Mesenchymal stem cell (in vitro differentiated cells and primary cell): Measurements from ENCODE around the gene RCOR3. TPM values are rescaled to one million over a fixed set of nuclear protein-coding genes. Genes with fewer than 3 reads are reported as not detected.

Experiments used
- DNase-seq: peaks from one replicate; pipeline ENCODE4 v3.0.0-alpha.2; 2013
- H2AFZ ChIP-seq: one replicate; pipeline ENCODE4 v1.6.1; 2013; ENCODE audit warnings: low read depth, mild to moderate bottlenecking, control low read depth, inconsistent platforms, low read length, moderate library complexity
- H2AK5ac ChIP-seq: 2 replicates; pipeline ENCODE4 v1.6.1; 2013; ENCODE audit warnings: low read length, moderate library complexity, mild to moderate bottlenecking, inconsistent platforms; ENCODE audit not compliant: severe bottlenecking
- H2BK120ac ChIP-seq: one replicate; pipeline ENCODE4 v1.6.1; 2013; ENCODE audit warnings: low read depth, mild to moderate bottlenecking, inconsistent platforms, low read length, moderate library complexity
- H2BK12ac ChIP-seq, 2 experiments: one replicate each; pipeline ENCODE4 v1.6.1; 2013; ENCODE audit warnings: inconsistent platforms in 2 of 2, low read length in 2 of 2, mild to moderate bottlenecking in 2 of 2, moderate library complexity in 2 of 2, control low read depth in 1 of 2
- H2BK15ac ChIP-seq: one replicate; pipeline ENCODE4 v1.6.1; 2013; ENCODE audit warnings: mild to moderate bottlenecking, low read depth, inconsistent platforms; ENCODE audit not compliant: poor library complexity, severe bottlenecking
- H2BK5ac ChIP-seq: 2 replicates; pipeline ENCODE4 v1.6.1; 2013; ENCODE audit warnings: low read depth, mild to moderate bottlenecking, low read length, control low read depth, inconsistent platforms; ENCODE audit not compliant: poor library complexity, severe bottlenecking
- H3K14ac ChIP-seq, 2 experiments: one replicate each; pipeline ENCODE4 v1.6.1; 2013; ENCODE audit warnings: inconsistent platforms in 2 of 2, low read length in 2 of 2, control low read depth in 1 of 2, mild to moderate bottlenecking in 1 of 2, moderate library complexity in 1 of 2
- H3K18ac ChIP-seq, 2 experiments: one replicate each; pipeline ENCODE4 v1.6.1; 2013; ENCODE audit warnings: inconsistent platforms in 2 of 2, low read length in 2 of 2, control low read depth in 1 of 2, low read depth in 1 of 2, mild to moderate bottlenecking in 1 of 2
- H3K23ac ChIP-seq, 2 experiments: one replicate each; pipeline ENCODE4 v1.6.1; 2013; ENCODE audit warnings: inconsistent platforms in 2 of 2, low read length in 2 of 2, mild to moderate bottlenecking in 2 of 2, moderate library complexity in 2 of 2, control low read depth in 1 of 2
- H3K27ac ChIP-seq: 2 replicates; pipeline ENCODE4 v1.5.1; 2013; ENCODE audit warnings: mild to moderate bottlenecking, moderate library complexity, low read length, control low read depth, inconsistent platforms; ENCODE audit not compliant: poor library complexity, severe bottlenecking
- H3K27me3 ChIP-seq, 2 experiments: 2 replicates each; pipeline versions ENCODE4 v1.6.1 to v1.7.0; 2013; ENCODE audit warnings: low read length in 2 of 2, mild to moderate bottlenecking in 2 of 2, moderate library complexity in 2 of 2, control low read depth in 1 of 2, inconsistent platforms in 1 of 2; ENCODE audit not compliant: control insufficient read depth in 1 of 2, insufficient read depth in 1 of 2
- H3K36me3 ChIP-seq, 2 experiments: 2 replicates each; pipeline versions ENCODE4 v1.6.1 to v1.7.0; 2013; ENCODE audit warnings: low read length in 2 of 2, control low read depth in 1 of 2, inconsistent platforms in 1 of 2, low read depth in 1 of 2, mild to moderate bottlenecking in 1 of 2; ENCODE audit not compliant: insufficient read depth in 2 of 2, control insufficient read depth in 1 of 2
- H3K4ac ChIP-seq, 2 experiments: one replicate each; pipeline ENCODE4 v1.6.1; 2013; ENCODE audit warnings: inconsistent platforms in 2 of 2, low read length in 2 of 2, mild to moderate bottlenecking in 2 of 2, moderate library complexity in 2 of 2, control low read depth in 1 of 2, low read depth in 1 of 2
- H3K4me1 ChIP-seq: 2 replicates; pipeline ENCODE4 v1.6.1; 2013; ENCODE audit warnings: low read depth, low read length, control low read depth; ENCODE audit not compliant: control insufficient read depth, insufficient read depth
- H3K4me2 ChIP-seq: 2 replicates; pipeline ENCODE4 v1.6.1; 2013; ENCODE audit warnings: low read length, mild to moderate bottlenecking, inconsistent platforms; ENCODE audit not compliant: poor library complexity, severe bottlenecking
- H3K4me3 ChIP-seq, 2 experiments: 2 replicates each; pipeline versions ENCODE4 v1.5.1 to v1.7.0; 2013; ENCODE audit warnings: low read length in 2 of 2, mild to moderate bottlenecking in 2 of 2, control low read depth in 1 of 2, low read depth in 1 of 2; ENCODE audit not compliant: insufficient read depth in 1 of 2
- H3K79me1 ChIP-seq: replicated peaks from 2 replicates; pipeline ENCODE4 v1.6.1; 2013; ENCODE audit warnings: mild to moderate bottlenecking, control low read depth, low read length, inconsistent platforms; ENCODE audit not compliant: poor library complexity, severe bottlenecking
- H3K9ac ChIP-seq: 2 replicates; pipeline ENCODE4 v1.7.0; 2013; ENCODE audit warnings: mild to moderate bottlenecking, low read length, moderate library complexity
- H3K9me3 ChIP-seq: 2 replicates; pipeline ENCODE4 v1.7.0; 2013; ENCODE audit warnings: mild to moderate bottlenecking, low read length; ENCODE audit not compliant: control insufficient read depth
- H4K8ac ChIP-seq: one replicate; pipeline ENCODE4 v1.6.1; 2013; ENCODE audit warnings: inconsistent platforms, mild to moderate bottlenecking, low read length, moderate library complexity
- H4K91ac ChIP-seq: one replicate; pipeline ENCODE4 v1.6.1; 2013; ENCODE audit warnings: mild to moderate bottlenecking, low read length, inconsistent platforms
- WGBS: methylation state at CpG from one replicate; pipeline ENCODE4 v1.1.7; 2013; ENCODE audit warnings: mixed read lengths; 5-methylcytosine and 5-hydroxymethylcytosine counted together
- polyA plus RNA-seq, 2 experiments: library from polyadenylated mRNA; stranded (reverse); fragments of 200-250 nt; gene quantifications; one replicate each; pipeline ENCODE4 v1.2.3, GENCODE V29; 2013

Gene RCOR3
- 30.9 TPM for polyA plus RNA-seq (2013, experiment 1 of 2)
- 28.8 TPM for polyA plus RNA-seq (2013, experiment 2 of 2)

- peak within 1 kb of the TSS; percentile 100 for H3K18ac ChIP-seq
- H3K4me2 ChIP-seq = peak within 1 kb of the TSS; percentile 82
- H2BK12ac ChIP-seq = peak within 1 kb of the TSS in 1 of 2 experiments; percentile 75
- peak within 1 kb of the TSS; percentile 97 to 99 for H3K14ac ChIP-seq
- H3K9ac ChIP-seq = peak within 1 kb of the TSS; percentile 99
- peak within 1 kb of the TSS; percentile 100 for H2BK5ac ChIP-seq
- DNase-seq = peak; percentile 92
- H2BK120ac ChIP-seq = peak within 1 kb of the TSS; percentile 97
- H2BK15ac ChIP-seq = peak within 1 kb of the TSS; percentile 96
- peak within 1 kb of the TSS; percentile 57 for H2AK5ac ChIP-seq
- peaks cover 0 to 11% of the 10 kb centered on the region in 2 experiments for H3K36me3 ChIP-seq
- H3K23ac ChIP-seq = peak within 1 kb of the TSS in 1 of 2 experiments; percentile 99
- peaks cover 2% of the 10 kb centered on the region for H3K79me1 ChIP-seq
- H3K27me3 ChIP-seq = no peaks in the 10 kb centered on the region
- H3K9me3 ChIP-seq = no peaks in the 10 kb centered on the region
- WGBS = under 1% methylated on average over 48 of the region's 97 CpGs
- peak within 1 kb of the TSS; percentile 96 to 98 for H3K4ac ChIP-seq
- H2AFZ ChIP-seq = peak within 1 kb of the TSS; percentile 64
- peaks cover 3% of the 10 kb centered on the region for H3K4me1 ChIP-seq
- H4K8ac ChIP-seq = peak within 1 kb of the TSS; percentile 98
- H3K4me3 ChIP-seq = peak within 1 kb of the TSS; percentile 92 to 95
- H4K91ac ChIP-seq = peak within 1 kb of the TSS; percentile 100
- peak within 1 kb of the TSS; percentile 100 for H3K27ac ChIP-seq
These were observed at the start of gene RCOR3 for GRCh38 chr1:211258756-211259637. Gene RCOR3, plus strand, starts transcription at chr1:211259366. Its CDS starts 195 bp downstream, at chr1:211259561.

GRCh38 chr1:211210052-211210451 lies 49.1 kb upstream of the RCOR3 start:
- no peak for DNase-seq
- H2AFZ ChIP-seq = no peak overlapping the region
- no peak overlapping the region for H2BK120ac ChIP-seq
- WGBS = no CpG with 5 or more reads among the region's 5 CpGs
- no peak overlapping the region for H2BK15ac ChIP-seq
- H3K79me1 ChIP-seq = no peaks in the 10 kb centered on the region
- H3K14ac ChIP-seq = no peak overlapping the region
- H3K27me3 ChIP-seq = no peaks in the 10 kb centered on the region
- H3K18ac ChIP-seq = no peak overlapping the region
- no peak overlapping the region for H2BK12ac ChIP-seq
- H3K9me3 ChIP-seq = peaks cover 12% of the 10 kb centered on the region
- no peak overlapping the region for H3K27ac ChIP-seq
- no peak overlapping the region for H3K4me2 ChIP-seq
- H3K4me3 ChIP-seq = no peak overlapping the region
- no peak overlapping the region for H3K4ac ChIP-seq
- H3K4me1 ChIP-seq = no peaks in the 10 kb centered on the region
- no peak overlapping the region for H2BK5ac ChIP-seq
- H2AK5ac ChIP-seq = no peak overlapping the region
- no peak overlapping the region for H3K23ac ChIP-seq
- H3K9ac ChIP-seq = no peak overlapping the region
- H4K91ac ChIP-seq = no peak overlapping the region
- H3K36me3 ChIP-seq = no peaks in the 10 kb centered on the region
- no peak overlapping the region for H4K8ac ChIP-seq

GRCh38 chr1:211210965-211211364 lies 48.2 kb upstream of the RCOR3 start:
- H3K18ac ChIP-seq = no peak overlapping the region
- no peak overlapping the region for H3K23ac ChIP-seq
- no peak for DNase-seq
- H3K27ac ChIP-seq = no peak overlapping the region
- H3K4me2 ChIP-seq = no peak overlapping the region
- no peaks in the 10 kb centered on the region for H3K4me1 ChIP-seq
- H3K27me3 ChIP-seq = no peaks in the 10 kb centered on the region
- no peak overlapping the region for H3K9ac ChIP-seq
- H2AK5ac ChIP-seq = no peak overlapping the region
- H2BK15ac ChIP-seq = no peak overlapping the region
- no peaks in the 10 kb centered on the region for H3K36me3 ChIP-seq
- no peak overlapping the region for H2BK5ac ChIP-seq
- peaks cover 10% of the 10 kb centered on the region for H3K9me3 ChIP-seq
- no peak overlapping the region for H3K14ac ChIP-seq
- H2AFZ ChIP-seq = no peak overlapping the region
- no peak overlapping the region for H3K4ac ChIP-seq
- no peak overlapping the region for H3K4me3 ChIP-seq
- no peak overlapping the region for H4K91ac ChIP-seq
- H2BK120ac ChIP-seq = no peak overlapping the region
- no peak overlapping the region for H4K8ac ChIP-seq
- H2BK12ac ChIP-seq = no peak overlapping the region
- 94% methylated on average over 6 of the region's 6 CpGs for WGBS
- no peaks in the 10 kb centered on the region for H3K79me1 ChIP-seq

GRCh38 chr1:211213702-211214101 lies 45.5 kb upstream of the RCOR3 start:
- Histone ChIP-seq H2BK5ac (no peak overlapping the region), H3K79me1 (no peaks in the 10 kb centered on the region), H2BK12ac (no peak overlapping the region), H3K4me1 (no peaks in the 10 kb centered on the region), H2AK5ac (no peak overlapping the region), H3K4me2 (no peak overlapping the region), H3K23ac (no peak overlapping the region), H4K91ac (no peak overlapping the region), H3K14ac (no peak overlapping the region), H2BK120ac (no peak overlapping the region), H3K4me3 (no peak overlapping the region), H3K18ac (no peak overlapping the region), H2AFZ (no peak overlapping the region), H3K36me3 (no peaks in the 10 kb centered on the region), H3K9ac (no peak overlapping the region), H3K4ac (no peak overlapping the region), H3K27ac (no peak overlapping the region), H2BK15ac (no peak overlapping the region), H3K27me3 (no peaks in the 10 kb centered on the region), H3K9me3 (no peaks in the 10 kb centered on the region), H4K8ac (no peak overlapping the region)
- no peak for DNase-seq
- WGBS = 89% methylated on average over 2 of the region's 2 CpGs
